HT1080 (cell line): Measurements from ENCODE around the gene TMED4. TPM values are rescaled to one million over a fixed set of nuclear protein-coding genes. Genes with fewer than 3 reads are reported as not detected.
"Not testable (repeated sequence)": the region's sequence is repeated elsewhere in the genome, so short reads cannot be mapped to it uniquely, and the experiment has no call there.

ENCODE experiments used
- DNase-seq: peaks from one replicate; pipeline ENCODE4 v3.0.0-alpha.2; 2015; ENCODE audit warnings: low read depth
- total RNA-seq: library from RNA; depleted of rRNA; stranded (reverse); fragments of >200 nt; shearing (Covaris generic); gene quantifications from 2 replicates; pipeline ENCODE4 v1.2.3, GENCODE V29; 2014

The TMED4 gene
- total RNA-seq, 1 experiment from 2014 or later: 76.8 TPM

- DNase-seq: no peak
Observed at GRCh38 chr7:44607141-44608068, 25.4 kb upstream of the TMED4 start.

- DNase-seq: peak; percentile 97
Observed at GRCh38 chr7:44606341-44607140, 24.5 kb upstream of the TMED4 start, which contains the start of gene OGDH. Gene OGDH, plus strand, starts transcription at chr7:44606627. Its CDS starts 17,717 bp downstream, at chr7:44624344.

- no peak for DNase-seq
Observed at GRCh38 chr7:44604941-44605340, 22.9 kb upstream of the TMED4 start.

DNA sequence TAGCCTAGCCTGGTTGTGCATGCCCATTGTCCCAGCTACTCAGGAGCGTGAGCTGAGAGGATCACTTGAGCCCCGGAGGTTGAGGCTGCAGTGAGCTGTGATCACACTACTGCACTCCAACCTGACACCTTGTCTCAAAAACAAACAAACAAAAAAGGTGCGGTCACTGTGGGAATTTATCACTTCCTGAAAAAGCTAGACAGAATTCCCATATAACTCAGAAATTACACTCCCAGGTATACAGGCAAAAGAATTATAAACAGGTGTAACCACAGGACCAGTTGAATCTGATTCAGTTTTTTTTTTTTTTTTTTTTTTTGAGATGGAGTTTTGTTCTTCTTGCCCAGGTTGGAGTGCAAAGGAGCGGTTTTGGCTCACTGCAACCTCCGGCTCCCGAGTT lies 21.2 kb upstream of the TMED4 start:
- DNase-seq: no peak

- no peak for DNase-seq
Observed at GRCh38 chr7:44602576-44602910, 20.5 kb upstream of the TMED4 start.

DNA sequence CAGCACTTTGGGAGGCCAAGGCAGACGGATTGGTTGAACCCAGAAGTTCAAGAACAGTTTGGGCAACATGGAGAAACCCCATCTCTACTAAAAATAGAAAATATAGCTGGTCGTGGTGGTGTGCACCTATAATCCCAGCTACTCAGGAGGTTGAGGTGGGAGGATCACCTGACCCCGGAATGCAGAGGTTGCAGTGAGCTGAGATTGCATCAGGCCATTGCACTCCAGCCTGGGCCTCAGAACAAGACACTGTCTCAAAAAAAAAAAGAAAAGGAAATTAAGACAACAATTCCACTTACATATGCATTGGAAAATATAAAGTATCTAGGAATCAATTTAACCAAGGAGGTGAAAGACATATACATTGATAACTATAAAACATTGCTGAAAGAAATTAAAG lies 17.2 kb upstream of the TMED4 start:
- no peak for DNase-seq

GRCh38 chr7:44597181-44597580 lies 15.2 kb upstream of the TMED4 start:
- DNase-seq: not testable (repeated sequence)

GRCh38 chr7:44595934-44596635 lies 14.1 kb upstream of the TMED4 start:
- DNase-seq: peak; percentile 34

- DNase-seq: no peak
Observed at GRCh38 chr7:44590910-44591309, 8.9 kb upstream of the TMED4 start.

GRCh38 chr7:44587843-44588711 lies 6.0 kb upstream of the TMED4 start:
- peak; percentile 71 for DNase-seq

- DNase-seq: no peak
Observed at GRCh38 chr7:44583146-44583865, 1.3 kb upstream of the TMED4 start.

GRCh38 chr7:44580945-44581878 lies 819 bp downstream of the TMED4 start:
- no peak for DNase-seq

DNA sequence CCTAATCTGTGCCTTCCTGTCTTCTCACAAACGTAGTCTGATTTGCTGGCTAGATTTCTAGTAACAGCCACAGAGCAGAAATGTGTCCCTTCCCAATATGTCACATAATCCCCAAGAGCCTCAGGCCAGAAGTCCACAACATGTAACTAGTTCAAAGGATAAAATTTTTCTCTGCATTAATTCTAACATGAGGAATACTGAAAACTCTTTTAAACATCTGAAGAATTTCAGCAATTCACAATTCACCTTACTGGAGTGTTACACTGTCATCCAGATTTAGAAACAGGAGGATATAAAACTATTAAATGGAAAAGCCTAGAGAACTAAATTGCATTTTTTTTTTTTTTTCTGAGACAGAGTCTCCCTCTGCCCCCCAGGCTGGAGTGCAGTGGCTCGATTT lies 5.8 kb downstream of the TMED4 start:
- no peak for DNase-seq

GRCh38 chr7:44575054-44575453 lies 7.0 kb downstream of the TMED4 start:
- DNase-seq: no peak

DNA sequence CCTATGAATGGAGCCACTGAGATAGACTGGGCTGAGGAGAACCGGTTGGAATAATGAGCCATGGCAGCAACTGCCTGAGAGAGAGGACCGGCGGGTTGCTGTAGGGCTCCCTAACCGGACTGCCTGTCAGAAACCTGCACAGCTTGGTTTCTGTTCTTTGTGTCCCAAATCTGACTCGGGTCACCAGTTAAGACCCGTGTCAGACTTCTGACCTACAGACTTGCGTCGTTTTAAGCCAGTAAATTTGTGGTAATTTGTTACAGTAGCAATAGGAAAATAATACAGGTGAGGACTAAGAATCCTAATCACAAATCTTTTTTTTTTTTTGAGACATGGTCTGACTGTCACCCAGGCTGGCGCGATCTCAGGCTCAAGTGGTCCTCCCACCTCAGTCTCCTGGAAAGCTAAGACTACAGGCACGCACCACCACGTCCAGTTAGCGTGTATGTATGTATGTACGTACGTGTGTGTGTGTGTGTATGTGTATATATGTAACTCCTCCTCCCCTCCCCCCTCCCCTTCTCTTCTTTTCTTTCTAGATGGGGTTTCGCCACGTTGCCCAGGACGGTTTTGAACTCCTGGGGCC lies 7.7 kb downstream of the TMED4 start:
- no peak for DNase-seq

- DNase-seq: peak; percentile 92
Observed at GRCh38 chr7:44573464-44574286, 8.4 kb downstream of the TMED4 start, which contains the start of gene DDX56. Gene DDX56, minus strand, starts transcription at chr7:44573908. Its CDS starts 13 bp downstream, at chr7:44573895.

DNA sequence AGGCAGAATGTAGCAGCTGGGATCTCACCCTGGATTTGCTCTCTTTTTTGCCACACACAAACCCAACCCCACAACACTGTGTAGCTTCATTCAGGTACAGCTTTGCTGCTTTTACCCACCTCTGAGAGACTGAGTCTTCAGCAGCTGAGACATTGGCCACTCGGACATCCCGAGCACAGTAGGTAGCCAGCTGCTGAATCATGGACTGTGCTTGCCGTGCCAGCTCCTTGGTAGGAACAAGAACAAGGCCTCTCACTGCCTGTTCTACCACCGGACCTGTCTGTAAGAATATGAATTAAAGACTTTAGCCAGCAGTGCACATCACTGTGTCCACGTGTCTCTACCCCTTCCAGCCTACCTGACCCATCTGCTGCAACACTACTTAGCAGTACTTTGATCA lies 9.3 kb downstream of the TMED4 start:
- DNase-seq: no peak

DNA sequence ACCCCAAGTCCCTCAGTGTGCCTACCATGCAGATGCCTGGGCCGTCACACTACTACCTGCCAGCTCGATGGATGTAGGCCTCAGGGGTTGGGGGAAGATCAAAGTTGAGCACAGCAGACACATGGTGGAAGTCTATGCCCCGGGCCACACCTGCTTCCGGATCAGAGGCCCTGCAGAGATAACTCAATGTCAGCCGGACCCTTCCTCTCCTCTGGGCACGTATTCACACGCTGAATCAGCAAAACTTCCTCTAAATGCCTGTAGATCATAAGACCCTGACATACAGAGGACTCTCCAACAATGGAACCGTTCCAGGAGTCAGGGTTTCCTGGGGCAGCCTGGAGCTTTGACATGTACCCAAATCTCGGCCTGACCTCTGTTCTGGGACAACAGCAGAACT lies 12.1 kb downstream of the TMED4 start:
- DNase-seq: no peak
